Left cardiac atrium (tissue), 4 donors: ENCODE measurements around the gene OR52W1. TPM values are rescaled to one million over a fixed set of nuclear protein-coding genes. Genes with fewer than 3 reads are reported as not detected.

Experiments used
- ATAC-seq, 2 donors: fragments of 200-7000 bp; cut with Tn5 transposase; one replicate each; pipeline ENCODE4 v1.9.1; 2020; ENCODE audit warnings: mild to moderate bottlenecking in 2 of 2, moderate library complexity in 2 of 2
- DNase-seq: peaks from one replicate; pipeline ENCODE4 v3.0.0-alpha.2; 2020
- intact Hi-C, 2 donors: fragments of 100-400 bp; cut with DNase I; formaldehyde crosslinking; loops; one replicate each; pipeline versions ENCODE4 v1.14.1 to v1.15.1; 2022 to 2023
- total RNA-seq, 2 donors: library from RNA; stranded (reverse); fragmentation: NEBNext Ultra II Directional; extraction: Animal tissue kit (Norgen Biotek cat#: 25700); gene quantifications; one replicate each; pipeline ENCODE4 v1.2.1, GENCODE V29; 2021
- donor health status: DM: no; HTN: yes; CAD: no.
- donor health status: DM: no; HTN: yes; CAD: no; lungs with severe emphysema.
- donor health status: DM: yes; HTN: yes; CAD: no.
- donor health status: Dilated cardiomyopathy.

OR52W1 gene
- total RNA-seq, 2 donors from 2014 or later = not detected

DNA sequence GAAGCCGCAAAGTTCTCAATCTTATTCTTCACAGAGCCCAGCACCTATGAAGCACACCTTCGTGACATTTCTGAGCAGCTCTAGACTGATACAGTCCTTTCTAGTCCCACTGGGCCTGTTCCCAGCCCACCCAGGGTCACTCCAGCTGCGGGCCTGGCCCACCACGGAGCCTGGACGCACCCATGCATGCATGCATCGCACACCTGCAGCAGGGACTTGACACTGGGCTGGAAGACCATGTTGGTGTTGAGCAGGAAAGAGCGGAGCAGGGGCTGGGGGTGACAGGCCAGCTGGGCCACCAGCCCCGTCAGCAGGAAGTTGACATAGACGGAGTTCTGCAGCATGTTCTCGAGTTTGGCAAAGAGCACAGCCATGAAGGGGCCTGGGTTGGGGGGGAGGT is 15.5 kb downstream of the OR52W1 start:
- DNase-seq (no peak), ATAC-seq (no peak)
- intact Hi-C loops = no loop called here

- no peak for DNase-seq
Observed at GRCh38 chr11:6216501-6216900, 17.5 kb downstream of the OR52W1 start.

GRCh38 chr11:6217722-6218121 is 18.7 kb downstream of the OR52W1 start:
- no peak for ATAC-seq
- no peak for DNase-seq
- intact Hi-C loops = no loop called here

More at GRCh38 chr11:6216501-6216900, 17.5 kb downstream of the OR52W1 start:
- intact Hi-C loops = no loop called here
- ATAC-seq = no peak

DNA sequence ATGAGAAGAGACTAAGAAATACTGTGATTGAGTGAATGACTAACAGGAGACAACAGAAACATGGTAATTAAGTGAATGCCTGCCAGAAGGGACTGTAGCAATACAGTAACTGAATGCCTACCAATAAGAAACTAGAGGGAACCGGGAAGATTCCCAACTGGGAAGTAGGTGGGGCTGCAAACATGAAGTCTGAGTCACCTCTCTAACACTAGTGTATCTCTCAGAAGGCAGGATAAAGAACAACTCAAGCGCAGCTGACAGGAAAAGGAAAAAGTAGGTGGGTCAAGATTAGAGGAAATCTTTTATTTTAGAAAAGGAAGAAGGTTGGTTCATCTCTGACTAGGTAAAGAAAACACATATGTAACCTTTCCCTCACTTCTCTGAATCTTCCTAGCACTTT is 20.3 kb downstream of the OR52W1 start:
- DNase-seq = no peak
- peak; percentile 76 to 97 for ATAC-seq
- intact Hi-C loops = no loop called here

- no peak for ATAC-seq
- DNase-seq = no peak
- intact Hi-C loops = no loop called here
Observed at GRCh38 chr11:6223854-6224253, 24.8 kb downstream of the OR52W1 start.

- DNase-seq (no peak), ATAC-seq (peak in 1 of 2 donors; percentile 77)
- intact Hi-C loops = no loop called here
Observed at GRCh38 chr11:6224421-6224820, 25.4 kb downstream of the OR52W1 start.

DNA sequence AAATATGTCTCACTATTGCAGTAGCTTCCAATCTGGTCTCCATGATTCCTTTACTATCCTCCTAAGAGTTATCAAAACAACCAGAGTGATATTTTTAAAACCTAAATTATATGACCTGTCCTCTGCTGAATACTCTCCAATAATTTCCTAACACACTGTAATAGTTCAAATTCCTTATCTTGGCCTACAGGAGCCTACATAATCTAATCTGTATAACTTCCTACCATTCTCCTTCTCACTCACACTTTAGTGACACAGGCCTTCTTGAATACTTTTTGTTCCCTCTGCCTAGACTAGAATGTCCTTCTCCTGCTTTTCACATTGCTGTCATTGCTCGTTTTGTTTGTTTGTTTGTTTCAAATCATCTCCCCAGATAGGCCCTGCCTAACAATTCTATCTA is 26.0 kb downstream of the OR52W1 start:
- DNase-seq = no peak
- ATAC-seq = peak in 1 of 2 donors; percentile 15

GRCh38 chr11:6225896-6226295 is 26.9 kb downstream of the OR52W1 start:
- peak in 1 of 2 donors; percentile 37 for ATAC-seq
- intact Hi-C loops = no loop called here
- no peak for DNase-seq

More for the DNA sequence above, 26.0 kb downstream of the OR52W1 start:
- intact Hi-C loops = no loop called here

- intact Hi-C loops = no loop called here
- DNase-seq = no peak
- no peak for ATAC-seq
Observed at GRCh38 chr11:6228520-6228919, 29.5 kb downstream of the OR52W1 start.

- intact Hi-C loops = loop anchor here in 1 of 2 donors (10.0 kb wide), 1 partner anchor 245 kb away; the partner anchor contains the start of gene TRIM3
- ATAC-seq (no peak), DNase-seq (no peak)
Observed at GRCh38 chr11:6229911-6230310, 30.9 kb downstream of the OR52W1 start.

DNA sequence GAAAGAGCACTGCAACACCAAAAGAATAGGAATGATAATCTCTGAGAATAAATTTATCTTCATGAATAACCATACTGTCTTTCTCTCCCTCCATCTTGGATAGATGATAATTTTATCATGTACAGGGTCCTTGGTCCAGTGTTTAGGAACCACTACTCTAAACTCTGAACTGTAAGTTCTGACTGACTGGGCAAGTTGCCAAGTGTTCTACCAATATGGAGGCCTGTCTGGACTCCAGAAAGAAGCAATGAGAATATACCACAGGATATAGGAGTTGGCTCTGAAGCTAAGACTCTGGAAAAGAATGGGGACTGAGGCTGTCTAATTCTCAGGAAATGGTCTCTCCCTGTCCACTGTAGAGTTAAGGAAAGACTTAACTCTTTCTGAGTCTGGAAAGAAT is 33.9 kb downstream of the OR52W1 start:
- intact Hi-C loops = loop anchor here in 1 of 2 donors (10.0 kb wide), 1 partner anchor 242 kb away; the partner anchor contains the start of gene TRIM3
- ATAC-seq = no peak

GRCh38 chr11:6233984-6234386 is 35.0 kb downstream of the OR52W1 start:
- ATAC-seq (peak in 1 of 2 donors; percentile 4), DNase-seq (no peak)
- intact Hi-C loops = loop anchor here in 1 of 2 donors (1.0 to 10.0 kb wide), 2 partner anchors 85 to 241 kb away; partner anchors contain the start of gene TRIM3

More for the DNA sequence above, 33.9 kb downstream of the OR52W1 start:
- DNase-seq = no peak

DNA sequence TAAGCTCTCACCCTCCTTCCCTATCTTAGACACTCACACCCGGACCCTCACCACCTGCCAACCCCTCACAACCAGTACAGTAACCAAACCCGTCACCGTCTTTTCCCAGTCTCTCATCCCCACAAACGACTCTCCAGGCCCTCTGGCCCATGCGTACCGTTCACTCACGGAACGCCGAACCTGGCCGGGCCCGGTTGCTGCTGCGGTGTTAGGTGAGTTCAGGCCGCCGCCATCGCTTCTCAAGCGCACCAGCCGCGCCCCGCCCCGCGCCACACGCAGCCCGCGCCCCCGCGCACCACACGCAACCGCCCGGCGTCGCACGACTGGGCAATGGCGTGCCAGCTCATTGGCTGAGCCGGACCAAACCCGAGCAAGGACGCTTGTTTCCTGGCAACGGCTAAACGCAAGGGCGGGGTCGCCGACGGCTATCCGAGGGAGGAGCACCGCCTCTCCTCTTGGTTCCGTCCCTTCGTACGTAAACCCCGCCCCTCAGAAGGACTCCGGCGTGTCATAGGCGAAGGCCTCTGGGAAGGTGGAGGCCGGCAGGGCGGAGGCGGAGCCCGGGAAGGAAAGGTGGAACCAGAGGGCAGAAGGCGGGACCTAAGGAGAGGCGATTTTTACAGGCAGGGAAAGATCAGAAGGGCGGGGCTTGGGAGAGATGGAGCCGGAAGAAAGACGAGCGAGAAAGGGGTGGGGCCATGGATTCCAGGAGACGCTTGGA is 35.5 kb downstream of the OR52W1 start, which contains the start of gene FHIP1B:
Gene FHIP1B (minus strand): TSS at position 250 of the 721 bp plus-strand sequence. CDS start 10,120 bp downstream, outside the sequence.
- ATAC-seq (peak; percentile 97 to 98), DNase-seq (peak; percentile 100)
- intact Hi-C loops = loop anchor here in 1 of 2 donors (1.0 to 10.0 kb wide), 2 partner anchors 85 to 240 kb away; partner anchors contain the start of gene TRIM3

GRCh38 chr11:6237266-6237665 is 38.2 kb downstream of the OR52W1 start:
- no peak for DNase-seq
- intact Hi-C loops = loop anchor here in 1 of 2 donors (10.0 kb wide), 1 partner anchor 238 kb away; the partner anchor contains the start of gene TRIM3
- ATAC-seq = no peak

- intact Hi-C loops = loop anchor here in 1 of 2 donors (10.0 kb wide), 1 partner anchor 237 kb away; the partner anchor contains the start of gene TRIM3
- DNase-seq (no peak), ATAC-seq (no peak)
Observed at GRCh38 chr11:6237761-6238302, 38.8 kb downstream of the OR52W1 start.

- ATAC-seq = no peak
Observed at GRCh38 chr11:6238902-6239301, 39.9 kb downstream of the OR52W1 start, which contains the start of gene CNGA4. TSS of gene CNGA4 (plus strand) at chr11:6239089. CDS start at chr11:6239207, 118 bp downstream.

DNA sequence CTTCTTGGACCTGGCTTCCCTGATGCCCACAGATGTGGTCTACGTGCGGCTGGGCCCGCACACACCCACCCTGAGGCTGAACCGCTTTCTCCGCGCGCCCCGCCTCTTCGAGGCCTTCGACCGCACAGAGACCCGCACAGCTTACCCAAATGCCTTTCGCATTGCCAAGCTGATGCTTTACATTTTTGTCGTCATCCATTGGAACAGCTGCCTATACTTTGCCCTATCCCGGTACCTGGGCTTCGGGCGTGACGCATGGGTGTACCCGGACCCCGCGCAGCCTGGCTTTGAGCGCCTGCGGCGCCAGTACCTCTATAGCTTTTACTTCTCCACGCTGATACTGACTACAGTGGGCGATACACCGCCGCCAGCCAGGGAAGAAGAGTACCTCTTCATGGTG is 41.1 kb downstream of the OR52W1 start:
- DNase-seq (no peak), ATAC-seq (no peak)
- intact Hi-C loops = no loop called here

More at GRCh38 chr11:6238902-6239301, 39.9 kb downstream of the OR52W1 start, which contains the start of gene CNGA4:
- DNase-seq = no peak
- intact Hi-C loops = loop anchor here in 1 of 2 donors (10.0 kb wide), 1 partner anchor 236 kb away; the partner anchor contains the start of gene TRIM3

- no peak for ATAC-seq
- no peak for DNase-seq
- intact Hi-C loops = no loop called here
Observed at GRCh38 chr11:6240781-6241180, 41.8 kb downstream of the OR52W1 start.

DNA sequence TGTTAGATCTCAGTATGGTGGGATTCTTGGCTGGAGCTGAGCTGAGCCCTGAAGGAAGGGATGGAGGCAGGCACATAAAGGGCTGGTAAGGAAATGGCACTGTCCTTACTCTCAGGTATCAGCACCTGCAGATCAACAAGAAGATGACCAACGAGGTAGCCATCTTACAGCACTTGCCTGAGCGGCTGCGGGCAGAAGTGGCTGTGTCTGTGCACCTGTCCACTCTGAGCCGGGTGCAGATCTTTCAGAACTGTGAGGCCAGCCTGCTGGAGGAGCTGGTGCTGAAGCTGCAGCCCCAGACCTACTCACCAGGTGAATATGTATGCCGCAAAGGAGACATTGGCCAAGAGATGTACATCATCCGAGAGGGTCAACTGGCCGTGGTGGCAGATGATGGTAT is 42.3 kb downstream of the OR52W1 start:
- ATAC-seq (no peak), DNase-seq (no peak)
- intact Hi-C loops = no loop called here

DNA sequence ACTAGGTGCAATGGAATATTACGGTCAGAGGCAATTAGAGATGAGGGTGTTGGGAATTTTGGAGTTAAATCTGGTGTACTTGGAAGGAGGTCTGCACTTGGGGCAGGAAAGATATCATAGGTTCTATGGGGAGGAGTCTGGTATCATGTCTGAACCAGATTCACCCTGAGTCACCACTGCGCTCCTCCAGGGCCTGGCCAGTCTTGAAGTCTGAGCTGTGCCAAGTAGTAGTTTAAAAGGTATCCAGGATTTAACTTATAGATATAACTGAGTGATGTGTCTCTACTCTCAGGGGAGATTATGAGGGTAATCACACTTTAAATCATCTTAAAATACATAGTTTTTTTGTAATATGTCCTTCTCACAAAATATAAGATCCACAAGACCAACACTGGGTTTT is 46.5 kb downstream of the OR52W1 start:
- DNase-seq (no peak), ATAC-seq (no peak)
- intact Hi-C loops = no loop called here
